ENCODE results near the gene TMC3. TPM values are rescaled to one million over a fixed set of nuclear protein-coding genes. Genes with fewer than 3 reads are reported as not detected.

TMC3 gene
- total and polyA plus RNA-seq, 2 donors from 2014 or later = not detected

DNA sequence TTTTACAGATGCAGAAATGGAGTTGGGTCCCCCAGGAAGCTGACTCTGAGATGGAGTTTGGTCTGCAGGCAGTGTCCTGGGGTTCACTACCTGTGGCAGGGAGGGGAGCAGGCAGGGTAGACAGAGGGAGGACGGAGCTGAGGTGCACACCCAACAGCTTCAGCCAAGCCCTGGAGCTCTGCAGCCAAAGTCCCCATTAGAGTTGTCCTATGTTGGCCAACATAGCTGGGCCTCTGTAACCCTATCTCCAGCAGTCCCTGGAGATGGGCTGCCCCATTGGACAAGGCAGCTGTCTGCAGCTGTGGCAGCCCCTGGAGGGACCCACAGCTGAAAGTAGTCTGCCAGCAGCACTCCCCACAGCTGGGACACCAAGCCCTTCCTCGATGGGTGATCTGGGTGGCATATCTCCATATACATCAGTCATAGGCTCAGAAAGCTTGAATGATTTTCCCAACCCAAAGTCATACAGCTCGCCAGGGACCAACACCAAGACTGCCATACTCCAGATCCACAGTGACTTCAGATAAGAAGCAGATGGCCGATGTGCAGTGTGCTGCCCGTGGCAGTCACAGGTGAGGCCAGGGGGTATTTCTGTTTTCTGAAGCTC lies 82.0 kb downstream of the TMC3 start:
- no peaks in the 10 kb centered on the region for H3K9me3 ChIP-seq (ENCODE audit: control insufficient read depth in 2 of 3, insufficient read depth in 1 of 3, low read length in 3 of 3)
- FAIRE-seq = no peak
- TF ChIP-seq CTCF (IDR thresholded peaks at IDR 0.05; ENCODE audit: borderline replicate concordance, extremely low read depth, insufficient read depth) = no peak
- H3K27me3 ChIP-seq (ENCODE audit: control insufficient read depth, insufficient read depth, low read length) = no peaks in the 10 kb centered on the region
- no peak overlapping the region for H3K9ac ChIP-seq (ENCODE audit: low read length in 3 of 3)
- no peak overlapping the region for H3K4me3 ChIP-seq (ENCODE audit: low read length in 3 of 3)
- no peak overlapping the region for H3K27ac ChIP-seq (ENCODE audit: low read depth in 2 of 2, low read length in 2 of 2)
- no peak for DNase-seq
- intact Hi-C loops (cut with DNase I) = no loop called here
- peaks cover 0 to 14% (median 0%) of the 10 kb centered on the region in 3 donors for H3K4me1 ChIP-seq (ENCODE audit: control insufficient read depth in 2 of 3, insufficient read depth in 2 of 3, low read depth in 1 of 3, low read length in 3 of 3)
- H3K36me3 ChIP-seq (ENCODE audit: control insufficient read depth in 2 of 3, insufficient read depth in 3 of 3, low read length in 3 of 3) = no peaks in the 10 kb centered on the region

- Histone ChIP-seq H3K27ac (ENCODE audit: low read depth in 2 of 2, low read length in 2 of 2) (no peak overlapping the region), H3K36me3 (ENCODE audit: control insufficient read depth in 2 of 3, insufficient read depth in 3 of 3, low read length in 3 of 3) (no peaks in the 10 kb centered on the region), H3K4me1 (ENCODE audit: control insufficient read depth in 2 of 3, insufficient read depth in 2 of 3, low read depth in 1 of 3, low read length in 3 of 3) (peaks cover 0 to 12% (median 0%) of the 10 kb centered on the region in 3 donors), H3K9ac (ENCODE audit: low read length in 3 of 3) (no peak overlapping the region), H3K4me3 (ENCODE audit: low read length in 3 of 3) (no peak overlapping the region), H3K27me3 (ENCODE audit: control insufficient read depth, insufficient read depth, low read length) (no peaks in the 10 kb centered on the region), H3K9me3 (ENCODE audit: control insufficient read depth in 2 of 3, insufficient read depth in 1 of 3, low read length in 3 of 3) (no peaks in the 10 kb centered on the region)
- intact Hi-C loops (cut with DNase I) = loop anchor here (10.0 kb wide), 1 partner anchor 45 kb away; no protein-coding TSS in a partner anchor
- no peak for FAIRE-seq
- DNase-seq = no peak
- no peak for TF ChIP-seq CTCF (IDR thresholded peaks at IDR 0.05; ENCODE audit: borderline replicate concordance, extremely low read depth, insufficient read depth)
Measured at GRCh38 chr15:81289910-81290309, 84.1 kb downstream of the TMC3 start.

- Histone ChIP-seq H3K27ac (ENCODE audit: low read depth in 2 of 2, low read length in 2 of 2) (no peak overlapping the region), H3K36me3 (ENCODE audit: control insufficient read depth in 2 of 3, insufficient read depth in 3 of 3, low read length in 3 of 3) (no peaks in the 10 kb centered on the region), H3K4me1 (ENCODE audit: control insufficient read depth in 2 of 3, insufficient read depth in 2 of 3, low read depth in 1 of 3, low read length in 3 of 3) (peaks cover 0 to 2% (median 0%) of the 10 kb centered on the region in 3 donors), H3K27me3 (ENCODE audit: control insufficient read depth, insufficient read depth, low read length) (no peaks in the 10 kb centered on the region), H3K4me3 (ENCODE audit: low read length in 3 of 3) (no peak overlapping the region), H3K9ac (ENCODE audit: low read length in 3 of 3) (no peak overlapping the region), H3K9me3 (ENCODE audit: control insufficient read depth in 2 of 3, insufficient read depth in 1 of 3, low read length in 3 of 3) (no peaks in the 10 kb centered on the region)
- TF ChIP-seq CTCF (IDR thresholded peaks at IDR 0.05; ENCODE audit: borderline replicate concordance, extremely low read depth, insufficient read depth) = no peak
- FAIRE-seq (no peak), DNase-seq (no peak)
- intact Hi-C loops (cut with DNase I) = loop anchor here (10.0 kb wide), 1 partner anchor 46 kb away; no protein-coding TSS in a partner anchor
Measured at GRCh38 chr15:81288616-81289015, 85.4 kb downstream of the TMC3 start.
